ENCODE data around the gene ZDHHC9. TPM values are rescaled to one million over a fixed set of nuclear protein-coding genes. Genes with fewer than 3 reads are reported as not detected.

The ZDHHC9 gene
- total and polyA plus RNA-seq, 2 donors (not counting 1 experiment from before 2014, with no cell fraction given) = 1.3 to 6.1 TPM

- Histone ChIP-seq H4K20me1 (ENCODE audit: control insufficient read depth, insufficient read depth, low read length, poor library complexity, severe bottlenecking) (peaks cover 91% of the 10 kb centered on the region), H3K27me3 (replicated peaks in 1 of 4; ENCODE audit: control extremely low read depth in 1 of 4, control insufficient read depth in 3 of 4, insufficient read depth in 4 of 4, low read length in 3 of 4) (no peaks in the 10 kb centered on the region), H3K4me3 (ENCODE audit: control extremely low read depth in 1 of 5, extremely low read depth in 1 of 5, insufficient read depth in 1 of 5, low read depth in 2 of 5, low read length in 4 of 5) (peak overlapping the region in 4 of 5 experiments; percentile 8 to 46 (median 24)), H3K4me2 (replicated peaks; ENCODE audit: low read depth, low read length, poor library complexity, severe bottlenecking) (peak overlapping the region; percentile 75), H3K9ac (ENCODE audit: low read length) (peak overlapping the region; percentile 52), H3K36me3 (replicated peaks in 1 of 2; ENCODE audit: control extremely low read depth in 1 of 2, control insufficient read depth in 1 of 2, extremely low read depth in 1 of 2, insufficient read depth in 2 of 2, low read length in 1 of 2) (peaks cover 0 to 70% of the 10 kb centered on the region in 2 experiments), H3K79me2 (ENCODE audit: control insufficient read depth, insufficient read depth, low read length) (peaks cover 74% of the 10 kb centered on the region), H3K9me3 (ENCODE audit: control extremely low read depth in 1 of 3, control insufficient read depth in 2 of 3, insufficient read depth in 1 of 3, low read length in 2 of 3) (no peaks in the 10 kb centered on the region), H3K27ac (ENCODE audit: low read length in 2 of 2) (peak overlapping the region; percentile 24 to 66), H2AFZ (ENCODE audit: insufficient read depth, low read depth, low read length, poor library complexity, severe bottlenecking) (no peak overlapping the region), H3K4me1 (ENCODE audit: control insufficient read depth in 2 of 2, insufficient read depth in 2 of 2, low read length in 2 of 2) (peaks cover 60 to 67% of the 10 kb centered on the region in 2 donors)
- DNase-seq (peak; percentile 78), ATAC-seq (ENCODE audit: low read depth) (peak; percentile 73)
- H3K27ac Mint-ChIP-seq = peak overlapping the region; percentile 95
- H3K4me3 Mint-ChIP-seq = peak overlapping the region; percentile 85
- H3K4me1 Mint-ChIP-seq = peaks cover 59% of the 10 kb centered on the region
- CTCF ChIA-PET = interaction anchor here (1.1 to 2.4 kb wide), 5 partner anchors 13 to 48 kb away, joined by 3 to 13 read pairs (median 9); partner anchors contain the start of gene XPNPEP2
- no CpG with 5 or more reads among the region's 3 CpGs for WGBS (ENCODE audit: insufficient coverage)
- intact Hi-C loops (cut with micrococcal nuclease) = loop anchor here (2.0 kb wide), 1 partner anchor 13 kb away; no protein-coding TSS in a partner anchor
- TF ChIP-seq EZH2 (IDR thresholded peaks at IDR 0.05; ENCODE audit: borderline replicate concordance, insufficient read depth, low read depth, low read length, poor library complexity, severe bottlenecking) (no peak), CTCF (IDR thresholded peaks at IDR 0.05) (no peak)
- POLR2A ChIA-PET = interaction anchor here (0.6 to 1.4 kb wide), 4 partner anchors 9 to 304 kb away, joined by 3 read pairs; partner anchors contain the start of gene XPNPEP2
- no peaks in the 10 kb centered on the region for H3K9me3 Mint-ChIP-seq (ENCODE audit: insufficient read depth)
- H3K27me3 Mint-ChIP-seq = no peaks in the 10 kb centered on the region
These were observed 57.5 kb downstream of the ZDHHC9 start for GRCh38 chrX:129786210-129786651.
